Lung (tissue), 12 donors: ENCODE measurements around the gene SLC16A13. TPM values are rescaled to one million over a fixed set of nuclear protein-coding genes. Genes with fewer than 3 reads are reported as not detected.
A peak's percentile ranks its signal among the peaks of the same experiment; 100 is the strongest.

ENCODE experiments used
- ATAC-seq: fragments of 200-7000 bp; cut with Tn5 transposase; one replicate; pipeline ENCODE4 v1.9.1; 2020; ENCODE audit warnings: moderate number of reproducible peaks; ENCODE audit not compliant: insufficient read depth, low FRiP score
- DNase-seq, 3 donors: peaks; one replicate each; pipeline ENCODE4 v3.0.0-alpha.2; 2013 to 2017
- H3K27ac ChIP-seq, 2 donors: one replicate each; pipeline ENCODE4 v1.5.1; 2013; ENCODE audit warnings: mild to moderate bottlenecking in 2 of 2, moderate library complexity in 2 of 2, control low read depth in 1 of 2, inconsistent platforms in 1 of 2, low read depth in 1 of 2, low read length in 1 of 2
- H3K27me3 ChIP-seq, 3 donors: one replicate each; pipeline ENCODE4 v1.5.1; 2013; ENCODE audit warnings: low read length in 2 of 3; ENCODE audit not compliant: control insufficient read depth in 3 of 3, insufficient read depth in 3 of 3
- H3K36me3 ChIP-seq, 4 donors: one replicate each; pipeline ENCODE4 v1.5.1; 2013; ENCODE audit warnings: low read length in 4 of 4, mild to moderate bottlenecking in 1 of 4, moderate library complexity in 1 of 4; ENCODE audit not compliant: control insufficient read depth in 4 of 4, insufficient read depth in 4 of 4
- H3K4me1 ChIP-seq, 5 donors: one replicate each; pipeline ENCODE4 v1.5.1; 2013; ENCODE audit warnings: low read length in 5 of 5, mild to moderate bottlenecking in 2 of 5, moderate library complexity in 1 of 5; ENCODE audit not compliant: control insufficient read depth in 5 of 5, insufficient read depth in 5 of 5
- H3K4me3 ChIP-seq: one replicate; pipeline ENCODE4 v1.5.1; 2013; ENCODE audit warnings: mild to moderate bottlenecking, control low read depth, moderate library complexity
- H3K9ac ChIP-seq, 2 donors: one replicate each; pipeline ENCODE4 v1.5.1; 2013; ENCODE audit warnings: low read length in 2 of 2, control low read depth in 1 of 2; ENCODE audit not compliant: insufficient read depth in 1 of 2
- H3K9me3 ChIP-seq, 4 donors: one replicate each; pipeline ENCODE4 v1.5.1; 2013; ENCODE audit warnings: low read length in 3 of 4, mild to moderate bottlenecking in 1 of 4, moderate library complexity in 1 of 4; ENCODE audit not compliant: control insufficient read depth in 4 of 4, insufficient read depth in 3 of 4
- WGBS, 2 donors: extraction: QIAGEN DNeasy Blood & Tissue Kit; methylation state at CpG; one replicate each; pipeline ENCODE4 v1.1.7; 2013; 5-methylcytosine and 5-hydroxymethylcytosine counted together
- polyA plus RNA-seq, 2 donors: library from polyadenylated mRNA; stranded (reverse); fragments of 200-250 nt; gene quantifications; one replicate each; pipeline ENCODE4 v1.2.1, GENCODE V29; 2013
- total RNA-seq, 2 donors: library from RNA; depleted of rRNA in 1 of 2; stranded (reverse); fragments of >200 nt in 1 of 2; gene quantifications; one replicate each; pipeline ENCODE4 v1.2.1, GENCODE V29; 2014 to 2021
- TF ChIP-seq, protein P1 (sequence below): IDR thresholded peaks from 2 replicates; pipeline ENCODE4 v1.5.1; 2012; ENCODE audit warnings: mild to moderate bottlenecking; ENCODE audit errors: control extremely low read depth, extremely low read depth
- donor health status: control.
- donor health status: control.
- donor health status: Bipolar disorder and iron deficiency.
- donor health status: healthy.
- donor health status: DM: yes; HTN: yes; CAD: no.

The SLC16A13 gene
- total and polyA plus RNA-seq, 4 donors, result 1.3 to 23.6 (median 6.3) TPM

DNA sequence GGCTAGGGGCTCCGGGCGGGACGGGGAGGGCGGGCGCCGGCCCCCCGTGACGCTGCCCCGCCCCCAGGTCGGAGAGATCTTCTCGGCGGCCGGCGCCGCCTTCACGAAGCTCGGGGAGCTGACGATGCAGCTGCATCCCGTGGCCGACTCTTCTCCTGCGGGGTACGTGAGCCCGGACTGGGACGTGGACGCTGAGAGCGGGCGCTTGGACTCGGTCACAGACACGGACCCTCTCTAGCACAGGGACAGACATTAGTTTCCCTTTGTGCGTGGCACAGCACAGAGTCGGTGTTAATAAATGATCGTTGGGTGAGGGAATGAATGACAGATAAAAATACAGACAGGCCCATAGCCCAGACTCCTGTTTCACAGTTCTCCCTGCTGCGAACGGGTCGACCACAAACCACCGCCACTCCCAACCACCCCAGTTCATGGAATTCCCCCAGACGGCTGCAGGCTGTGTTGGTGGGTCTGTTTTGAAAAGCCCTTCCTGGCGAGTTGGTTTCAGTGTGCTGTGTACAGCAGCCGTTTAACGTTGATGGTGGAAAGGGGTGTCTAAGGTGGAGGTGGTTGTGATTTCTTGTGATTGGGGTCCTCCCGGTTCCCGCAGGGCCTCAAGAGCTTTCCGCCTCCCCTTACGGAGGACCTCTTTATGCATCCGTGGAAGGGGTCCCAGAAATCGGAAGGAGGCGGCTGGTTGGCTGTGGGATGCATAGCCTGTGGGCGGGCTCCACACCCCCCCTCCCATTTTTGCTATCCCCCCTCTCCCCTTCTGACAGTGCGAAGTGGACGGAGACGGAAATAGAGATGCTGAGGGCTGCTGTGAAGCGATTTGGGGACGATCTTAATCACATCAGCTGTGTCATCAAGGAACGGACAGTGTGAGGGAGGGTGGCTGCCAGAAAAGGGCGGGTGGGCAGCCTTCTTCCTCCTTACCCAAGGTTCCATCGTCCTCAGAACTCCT is 20.5 kb upstream of the SLC16A13 start:
- H3K4me1 ChIP-seq, result peaks cover 4 to 72% (median 16%) of the 10 kb centered on the region in 5 donors
- peak overlapping the region; percentile 41 to 90 for H3K9ac ChIP-seq
- DNase-seq, result peak; percentile 51 to 66 (median 61)
- no peaks in the 10 kb centered on the region for H3K27me3 ChIP-seq
- peak overlapping the region; percentile 64 for H3K4me3 ChIP-seq
- TF ChIP-seq, protein P1, sequence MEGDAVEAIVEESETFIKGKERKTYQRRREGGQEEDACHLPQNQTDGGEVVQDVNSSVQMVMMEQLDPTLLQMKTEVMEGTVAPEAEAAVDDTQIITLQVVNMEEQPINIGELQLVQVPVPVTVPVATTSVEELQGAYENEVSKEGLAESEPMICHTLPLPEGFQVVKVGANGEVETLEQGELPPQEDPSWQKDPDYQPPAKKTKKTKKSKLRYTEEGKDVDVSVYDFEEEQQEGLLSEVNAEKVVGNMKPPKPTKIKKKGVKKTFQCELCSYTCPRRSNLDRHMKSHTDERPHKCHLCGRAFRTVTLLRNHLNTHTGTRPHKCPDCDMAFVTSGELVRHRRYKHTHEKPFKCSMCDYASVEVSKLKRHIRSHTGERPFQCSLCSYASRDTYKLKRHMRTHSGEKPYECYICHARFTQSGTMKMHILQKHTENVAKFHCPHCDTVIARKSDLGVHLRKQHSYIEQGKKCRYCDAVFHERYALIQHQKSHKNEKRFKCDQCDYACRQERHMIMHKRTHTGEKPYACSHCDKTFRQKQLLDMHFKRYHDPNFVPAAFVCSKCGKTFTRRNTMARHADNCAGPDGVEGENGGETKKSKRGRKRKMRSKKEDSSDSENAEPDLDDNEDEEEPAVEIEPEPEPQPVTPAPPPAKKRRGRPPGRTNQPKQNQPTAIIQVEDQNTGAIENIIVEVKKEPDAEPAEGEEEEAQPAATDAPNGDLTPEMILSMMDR, result no peak
- WGBS, 2 donors, result 8 to 10% methylated on average over 44 to 56 of the region's 56 CpGs
- H3K27ac ChIP-seq, result peak overlapping the region; percentile 90 to 95
- H3K9me3 ChIP-seq, result no peaks in the 10 kb centered on the region
- H3K36me3 ChIP-seq, result peaks cover 0 to 11% (median 4%) of the 10 kb centered on the region in 4 donors
- ATAC-seq, result no peak

DNA sequence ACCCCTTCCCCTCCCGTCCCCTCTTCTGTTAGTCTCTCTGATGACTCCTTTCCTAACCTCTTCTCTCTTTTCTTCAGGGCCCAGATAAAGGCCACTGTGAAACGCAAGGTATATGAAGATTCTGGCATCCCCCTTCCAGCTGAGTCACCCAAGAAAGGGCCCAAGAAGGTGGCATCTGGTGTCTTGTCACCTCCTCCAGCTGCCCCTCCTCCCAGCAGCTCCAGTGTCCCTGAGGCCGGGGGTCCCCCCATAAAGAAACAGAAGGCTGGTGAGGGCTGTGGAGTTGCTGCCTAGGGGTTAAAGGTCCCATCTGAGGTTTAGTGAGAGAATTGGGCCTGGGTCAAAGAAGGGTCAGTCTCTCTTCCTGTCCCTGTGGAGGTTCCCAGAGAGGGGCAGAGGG is 19.4 kb upstream of the SLC16A13 start:
- DNase-seq (no peak), ATAC-seq (no peak)
- TF ChIP-seq, protein P1, result no peak
- no peak overlapping the region for H3K4me3 ChIP-seq
- WGBS, 2 donors, result 91 to 94% methylated on average over 3 of the region's 3 CpGs
- peak overlapping the region in 1 of 2 donors; percentile 26 for H3K27ac ChIP-seq
- H3K27me3 ChIP-seq, result peaks cover 0 to 2% (median 0%) of the 10 kb centered on the region in 3 donors
- H3K36me3 ChIP-seq, result peaks cover 0 to 11% (median 4%) of the 10 kb centered on the region in 4 donors
- peaks cover 7 to 70% (median 15%) of the 10 kb centered on the region in 5 donors for H3K4me1 ChIP-seq
- H3K9me3 ChIP-seq, result no peaks in the 10 kb centered on the region
- H3K9ac ChIP-seq, result no peak overlapping the region

DNA sequence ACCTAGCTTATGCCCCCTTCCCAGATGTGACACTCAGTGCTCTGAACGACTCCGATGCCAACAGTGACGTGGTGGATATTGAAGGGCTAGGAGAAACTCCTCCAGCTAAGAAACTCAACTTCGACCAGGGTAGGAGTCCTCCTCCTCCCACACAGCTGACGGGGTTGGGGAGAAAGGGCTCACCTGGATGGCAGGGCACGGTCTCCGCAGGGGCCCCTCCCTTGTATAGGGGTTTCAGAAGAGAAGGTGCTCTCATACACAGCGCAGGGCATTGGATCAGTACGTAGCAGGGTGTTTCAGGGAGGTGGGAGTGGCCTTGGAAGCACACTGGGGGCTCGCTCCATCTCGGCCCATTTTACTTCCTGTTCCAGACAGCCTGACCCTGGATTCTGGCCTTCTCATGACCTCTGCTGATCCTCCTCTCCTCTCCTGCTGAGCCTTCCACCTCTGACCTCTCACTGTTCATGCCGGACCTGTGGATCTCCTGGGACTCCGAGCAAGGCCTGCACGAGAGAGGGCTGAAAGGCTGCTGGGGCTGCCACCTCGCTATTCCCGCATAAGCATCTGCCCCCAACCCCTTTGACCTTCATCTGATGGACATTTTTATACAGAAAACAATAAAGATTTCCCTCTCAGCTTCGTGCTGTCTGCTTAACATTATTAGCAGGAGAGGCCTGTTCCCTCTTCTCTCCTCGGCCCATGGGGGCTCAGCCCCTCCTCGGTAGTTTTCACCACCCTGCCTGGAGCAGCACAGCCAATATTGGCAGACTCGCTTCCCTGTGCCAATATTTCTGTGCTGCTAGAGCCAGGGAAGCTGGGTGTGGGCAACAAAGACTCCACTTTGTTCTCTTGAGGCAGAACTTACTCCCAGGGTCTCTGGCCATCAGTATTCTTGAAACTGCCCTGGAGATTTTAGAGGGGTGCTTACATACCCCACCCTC is 18.7 kb upstream of the SLC16A13 start:
- no peaks in the 10 kb centered on the region for H3K9me3 ChIP-seq
- no peak overlapping the region for H3K9ac ChIP-seq
- peaks cover 0 to 11% (median 4%) of the 10 kb centered on the region in 4 donors for H3K36me3 ChIP-seq
- WGBS, 2 donors, result 81 to 88% methylated on average over 20 of the region's 20 CpGs
- H3K27ac ChIP-seq, result peak overlapping the region; percentile 42 to 95
- peaks cover 9 to 69% (median 15%) of the 10 kb centered on the region in 5 donors for H3K4me1 ChIP-seq
- no peak overlapping the region for H3K4me3 ChIP-seq
- no peak for DNase-seq
- H3K27me3 ChIP-seq, result peaks cover 0 to 5% (median 3%) of the 10 kb centered on the region in 3 donors
- no peak for ATAC-seq
- TF ChIP-seq, protein P1, result no peak
